HG02981 (cell line): Measurements from ENCODE around the gene SEC14L3.
A peak's percentile ranks its signal among the peaks of the same experiment; 100 is the strongest.

Source experiments
- ATAC-seq: cut with Tn5 transposase; IDR thresholded peaks from one replicate; pipeline ENCODE4 v1.9.1; 2021; ENCODE audit warnings: mild to moderate bottlenecking, moderate library complexity; ENCODE audit not compliant: unreplicated experiment

SEC14L3 gene

DNA sequence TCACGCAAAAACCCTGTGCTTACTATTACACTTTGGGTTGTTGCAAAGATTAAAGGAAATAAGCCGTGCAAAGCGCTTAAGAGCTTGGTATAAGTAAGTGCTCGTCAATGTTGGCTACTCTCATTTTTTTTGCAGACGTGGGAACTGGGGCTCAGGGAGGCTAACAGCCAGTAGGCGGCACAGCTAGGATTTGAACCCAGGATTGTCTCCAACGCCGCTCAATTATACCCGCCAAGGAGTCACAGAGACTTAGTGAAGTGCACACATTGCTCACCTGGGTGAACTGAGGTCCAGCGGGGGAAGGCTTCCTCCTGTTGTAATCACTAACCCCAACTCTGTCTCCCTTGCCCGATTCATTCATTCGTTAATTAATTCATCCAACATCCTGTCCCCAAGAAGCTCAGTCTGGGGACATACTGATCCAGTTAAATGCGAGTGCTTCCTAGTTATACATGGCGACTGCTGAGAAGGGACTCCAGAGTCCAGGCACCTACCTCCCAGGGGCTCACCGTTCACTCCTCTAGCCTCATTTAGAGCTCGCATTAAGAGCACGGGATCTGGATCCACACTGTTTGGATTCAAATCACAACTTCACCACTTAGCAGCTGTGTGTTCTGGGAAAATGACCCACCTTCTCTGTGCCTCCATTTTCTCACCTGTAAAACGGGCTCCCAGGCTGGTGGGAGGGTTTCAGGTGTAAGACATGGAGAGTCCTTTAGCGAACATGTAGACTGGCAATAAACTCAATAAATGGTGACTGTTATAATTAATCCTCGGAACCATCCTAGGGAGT, 47.1 kb downstream of the SEC14L3 start:
- ATAC-seq: no peak

DNA sequence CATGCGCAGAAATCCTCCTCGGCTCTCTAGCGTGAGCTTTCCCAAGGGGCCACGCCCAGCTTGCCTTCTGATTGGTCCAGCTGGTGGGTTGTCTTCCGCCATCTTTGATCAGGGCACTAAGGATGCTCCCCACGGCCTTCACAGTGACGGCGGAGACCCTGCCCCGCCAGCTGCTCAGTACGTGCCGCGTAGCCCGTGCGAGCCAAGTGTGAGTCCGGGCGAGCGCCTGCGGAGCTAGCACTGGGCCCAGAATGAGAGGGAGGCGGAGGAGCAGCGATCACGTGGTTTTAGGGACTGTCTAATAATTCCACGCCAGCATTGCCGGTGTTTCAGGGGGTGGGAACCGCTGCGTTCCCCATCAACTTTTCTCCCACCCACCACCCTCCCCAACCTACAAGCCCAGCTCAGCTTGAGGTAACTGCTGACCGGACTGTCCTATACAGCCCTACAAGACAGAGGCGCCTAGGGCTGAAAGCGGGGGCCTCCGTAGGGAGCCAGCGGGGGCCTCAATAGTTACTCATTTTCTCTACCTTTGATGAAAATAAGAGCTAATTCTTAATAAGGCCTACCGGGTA, 47.8 kb downstream of the SEC14L3 start:
- peak; percentile 85 for ATAC-seq

DNA sequence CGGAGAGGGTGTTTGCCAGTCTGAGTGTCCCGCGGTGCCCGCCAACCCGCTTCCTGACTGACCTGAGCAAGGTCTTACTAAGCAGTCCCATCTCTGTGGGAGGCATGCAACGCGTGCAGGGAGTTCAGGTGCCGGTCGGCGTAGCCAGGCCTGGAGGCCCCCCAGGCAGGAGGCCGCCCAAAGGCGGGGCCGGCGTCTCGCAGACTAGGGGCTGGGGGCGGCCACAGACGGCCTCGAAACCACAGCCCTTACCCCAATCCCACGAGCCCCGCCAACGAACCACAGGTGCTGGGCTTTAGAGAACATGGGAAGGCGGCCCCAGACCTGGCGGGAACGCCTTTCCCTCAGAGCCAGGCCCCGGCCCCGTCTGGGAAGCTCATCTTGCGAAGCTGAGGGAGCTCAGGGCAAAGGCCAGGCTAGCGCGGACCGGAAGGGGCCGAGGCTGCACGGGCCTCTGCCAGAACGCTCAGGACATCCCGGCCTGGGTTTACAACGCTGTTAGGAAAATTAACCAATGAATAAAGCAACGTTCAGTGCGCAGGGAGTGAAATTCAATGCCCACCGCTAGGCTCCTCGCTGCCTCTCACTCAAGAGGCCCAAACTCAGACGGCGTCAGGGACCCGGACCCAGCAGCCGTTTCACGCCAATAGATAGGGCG, 48.4 kb downstream of the SEC14L3 start:
- peak; percentile 22 for ATAC-seq

DNA sequence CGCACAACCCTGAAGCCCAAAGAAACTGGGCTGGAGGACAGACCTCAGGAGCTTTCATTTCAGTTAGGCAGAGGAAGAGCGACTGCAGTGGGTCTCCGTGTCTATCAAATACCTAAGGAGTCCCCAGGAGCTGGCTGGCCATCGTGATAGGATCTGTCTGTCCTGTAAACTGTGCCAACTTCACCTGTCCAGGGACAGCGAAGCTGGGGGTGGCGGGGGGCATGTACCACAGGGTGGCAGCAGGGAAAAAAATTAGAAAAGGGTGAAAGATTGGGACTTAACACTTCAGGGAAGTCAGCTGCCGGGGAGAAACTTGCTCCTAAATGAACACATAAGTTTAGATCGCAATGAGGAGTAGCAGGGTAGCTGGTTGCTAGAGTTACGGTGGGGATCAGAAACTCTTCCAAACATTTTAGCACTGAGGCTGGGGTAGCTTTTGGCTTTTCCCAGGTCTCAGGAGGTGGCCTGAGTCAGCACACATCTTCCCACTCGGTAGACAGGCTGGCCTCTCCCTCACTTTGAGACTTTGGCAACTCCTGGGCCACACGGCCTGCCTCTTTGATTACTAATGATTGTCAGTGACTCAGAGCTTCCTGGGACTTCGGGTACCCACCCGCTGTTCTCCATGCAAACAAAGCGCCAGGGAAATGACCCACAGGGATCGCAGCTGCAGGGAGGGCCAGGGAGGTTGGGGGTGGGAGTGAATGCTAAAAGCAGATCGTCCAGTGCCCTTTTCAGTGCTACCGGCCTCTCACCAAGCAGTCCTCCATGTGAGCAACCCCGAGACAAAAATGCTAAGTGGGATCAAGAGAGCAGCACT, 49.1 kb downstream of the SEC14L3 start:
- no peak for ATAC-seq

DNA sequence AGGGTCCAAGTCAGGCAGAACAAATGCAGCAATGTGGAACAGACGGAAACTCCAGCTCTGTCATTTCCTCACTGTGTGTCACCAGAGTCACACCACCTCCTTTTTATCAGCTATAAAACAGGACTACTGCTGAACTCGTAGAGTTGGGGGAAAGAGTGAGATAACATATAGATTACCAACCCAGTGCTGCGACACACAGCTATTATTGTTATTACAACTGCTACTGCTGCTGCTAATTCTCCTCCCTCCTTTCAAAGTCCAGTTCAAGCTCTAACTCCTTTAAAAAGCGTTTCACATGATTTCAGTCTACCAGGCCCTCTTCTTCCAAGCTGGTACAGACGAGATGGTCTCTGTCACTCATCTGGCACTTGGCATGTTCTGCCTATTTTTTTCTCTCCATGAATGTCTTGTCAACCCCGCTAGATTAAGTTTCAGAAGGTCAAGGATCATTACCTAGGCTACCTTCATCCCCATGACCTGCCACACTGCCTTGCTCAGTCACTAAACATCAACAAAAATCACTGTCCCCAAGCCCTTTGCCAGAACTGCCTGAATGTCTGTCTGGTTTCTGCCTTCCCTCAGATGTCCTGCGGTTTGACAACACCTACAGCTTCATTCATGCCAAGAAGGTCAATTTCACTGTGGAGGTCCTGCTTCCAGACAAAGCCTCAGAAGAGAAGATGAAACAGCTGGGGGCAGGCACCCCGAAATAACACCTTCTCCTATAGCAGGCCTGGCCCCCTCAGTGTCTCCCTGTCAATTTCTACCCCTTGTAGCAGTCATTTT, 49.9 kb downstream of the SEC14L3 start:
- no peak for ATAC-seq

DNA sequence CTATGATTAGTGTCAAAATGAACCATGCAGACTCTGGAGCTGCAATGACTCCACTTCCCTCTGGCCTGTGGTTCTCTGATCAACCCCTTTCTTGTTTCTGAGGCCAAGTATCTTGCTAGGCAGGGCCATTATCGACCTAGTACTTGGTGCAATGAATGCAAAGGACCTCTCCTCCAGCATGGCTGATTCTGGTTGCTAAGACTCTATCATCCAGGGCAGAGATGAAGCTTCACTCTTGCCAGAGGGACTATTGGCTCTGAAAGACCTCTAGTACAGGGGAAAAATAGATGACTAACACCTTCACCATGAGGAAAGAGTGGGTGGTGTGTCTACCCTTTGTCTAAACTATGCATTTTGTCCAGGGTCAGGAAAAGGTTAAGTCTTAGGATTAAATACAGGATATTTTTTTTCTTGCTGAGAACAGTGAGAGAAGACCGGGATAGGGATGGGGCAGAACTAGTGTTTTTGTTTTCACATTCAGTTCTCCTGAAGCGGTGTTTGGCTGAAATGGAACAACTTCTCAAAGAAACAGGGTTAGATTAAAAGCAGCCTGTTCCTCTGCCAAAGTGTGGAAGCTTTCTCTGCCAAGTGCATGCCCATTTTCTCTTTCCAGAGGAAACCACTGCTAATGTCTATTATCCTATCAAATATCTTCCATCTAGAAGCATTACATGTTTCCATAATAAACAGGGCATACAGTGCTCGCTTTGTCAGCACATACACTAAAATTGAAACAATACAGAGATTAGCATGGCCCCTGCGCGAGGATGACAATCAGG, 51.3 kb downstream of the SEC14L3 start:
- no peak for ATAC-seq

DNA sequence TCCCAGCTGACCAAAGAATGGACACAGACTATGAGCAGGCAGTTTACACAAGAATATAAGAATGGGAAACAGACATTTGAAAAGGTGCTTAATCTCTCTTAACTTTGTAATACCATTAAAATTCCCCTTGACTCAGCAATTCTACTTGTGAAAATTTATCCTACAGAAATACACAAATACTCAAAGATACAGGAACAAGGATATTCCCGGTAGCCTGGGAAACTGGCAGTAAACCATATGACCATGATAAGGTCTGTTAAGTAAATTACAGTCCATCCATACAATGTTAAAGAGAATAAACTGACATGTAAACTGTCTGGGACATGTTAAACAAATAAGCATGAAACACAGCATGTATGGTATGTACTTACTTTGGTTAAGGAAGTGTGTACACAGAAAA, 55.0 kb downstream of the SEC14L3 start:
- no peak for ATAC-seq

DNA sequence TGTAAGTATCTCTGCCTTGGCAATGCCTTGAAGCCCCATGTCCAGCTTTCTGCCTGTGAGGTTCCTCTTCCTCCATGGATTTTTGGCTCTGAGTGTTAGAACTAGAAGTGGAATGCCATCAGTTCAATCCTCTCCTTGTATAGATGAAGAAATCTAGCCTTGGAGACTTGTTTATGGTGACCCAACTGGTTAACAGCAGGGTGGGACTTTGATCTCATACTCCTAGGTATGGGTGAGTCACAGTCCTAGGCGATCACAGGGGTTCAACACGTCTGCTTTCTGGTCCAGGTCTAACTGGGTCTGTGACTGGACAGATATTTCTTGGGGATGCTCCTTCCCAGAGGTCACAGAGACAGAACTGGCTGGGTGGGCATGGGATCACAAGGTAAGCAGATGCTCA, 55.4 kb downstream of the SEC14L3 start:
- no peak for ATAC-seq

DNA sequence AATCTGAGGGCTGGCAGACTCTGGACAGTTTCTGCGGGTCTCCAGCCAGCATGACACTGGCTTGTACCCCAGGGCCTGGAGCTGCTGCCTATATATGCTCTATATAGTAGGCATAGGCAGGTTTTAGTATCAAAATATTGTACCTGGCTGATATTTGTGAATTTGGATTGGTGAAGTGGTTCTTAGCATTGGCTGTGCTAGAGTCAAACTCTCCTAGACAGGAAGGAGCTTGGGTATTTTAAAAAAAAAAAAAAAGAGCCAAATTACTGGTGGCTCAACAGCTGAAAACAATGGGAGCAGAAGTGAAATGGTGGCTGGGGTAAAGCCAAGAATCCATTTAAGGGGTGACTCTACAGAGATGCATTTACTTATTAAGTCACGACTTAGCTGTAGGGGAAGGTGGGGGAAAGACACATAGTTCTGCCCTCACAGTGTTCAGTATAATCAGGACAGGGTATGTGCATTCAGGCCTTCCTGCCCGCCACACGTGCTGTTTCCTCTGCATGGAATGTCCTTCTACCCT, 57.2 kb downstream of the SEC14L3 start:
- no peak for ATAC-seq

DNA sequence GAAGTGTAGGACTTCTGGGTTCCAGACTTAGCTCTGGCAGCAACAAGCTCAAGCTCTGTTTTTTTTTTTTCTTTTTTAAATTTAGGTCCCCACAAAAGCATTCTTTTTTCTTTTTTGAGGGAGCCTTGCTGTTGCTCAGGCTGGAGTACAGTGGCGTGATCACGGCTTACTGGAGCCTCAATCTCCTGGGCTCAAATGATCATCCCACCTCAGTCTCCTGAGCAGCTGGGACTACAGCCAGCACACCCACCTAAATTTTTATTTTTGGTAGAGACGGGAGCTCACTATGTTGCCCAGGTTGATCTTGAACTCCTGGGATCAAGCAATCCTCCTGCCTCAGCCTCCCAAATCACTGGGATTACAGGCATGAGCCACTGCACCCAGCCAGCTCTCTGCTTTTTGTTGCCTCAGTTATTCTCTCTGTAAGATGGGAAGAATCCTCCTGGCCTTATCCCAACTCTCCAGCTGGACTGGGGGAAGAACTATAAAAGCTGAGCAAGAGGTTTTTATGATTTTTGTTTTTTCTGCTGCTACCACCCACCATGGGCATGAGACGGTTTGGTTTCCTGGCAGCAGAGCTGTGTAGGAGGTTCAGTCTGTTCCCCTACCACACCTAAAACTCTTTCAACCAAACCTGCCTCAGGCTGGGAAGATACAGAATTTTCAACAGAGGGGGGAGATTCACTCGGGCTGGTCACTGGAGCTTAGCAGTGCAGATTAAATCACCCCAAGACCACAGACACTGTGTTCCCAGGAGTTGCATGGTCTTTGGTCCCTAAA, 57.9 kb downstream of the SEC14L3 start:
- no peak for ATAC-seq

DNA sequence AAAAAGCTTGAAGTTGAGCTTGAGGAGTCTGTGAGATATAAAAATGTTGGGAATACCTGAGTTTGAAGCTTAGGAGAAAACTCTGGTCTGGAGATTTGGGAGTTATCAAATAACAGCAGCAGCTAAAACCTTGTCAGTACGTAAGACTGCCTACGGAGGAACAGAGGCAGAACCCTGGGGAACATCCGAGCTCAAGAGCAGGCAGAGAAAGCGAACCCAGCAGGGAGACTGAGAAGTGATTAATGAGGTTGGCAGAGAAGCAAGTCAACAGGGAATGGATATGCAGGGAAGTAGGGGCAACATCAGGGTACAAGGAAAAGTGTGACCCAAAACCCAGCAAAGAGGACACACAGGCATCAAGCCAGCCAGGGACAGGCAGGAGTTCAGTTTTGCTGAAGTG, 58.8 kb downstream of the SEC14L3 start:
- ATAC-seq: no peak

DNA sequence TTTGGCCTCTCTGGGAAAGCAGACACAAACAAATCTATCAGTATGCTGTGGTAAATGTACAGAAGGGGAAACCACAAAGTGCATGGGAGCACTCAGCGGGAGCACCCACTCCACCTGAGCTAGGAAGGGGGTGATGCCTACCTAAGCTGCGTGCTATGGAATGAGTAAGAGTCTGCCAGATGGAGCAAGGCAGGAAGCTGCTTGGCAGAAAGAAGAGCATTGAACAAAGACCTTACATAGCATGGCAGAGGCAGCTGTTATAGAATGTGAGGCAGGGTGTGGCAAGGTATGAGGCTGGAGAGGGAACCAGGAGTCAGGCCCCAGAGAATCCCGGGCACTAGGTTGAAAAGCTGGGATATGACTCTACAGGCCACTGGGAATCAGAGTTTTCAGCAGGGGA, 60.0 kb downstream of the SEC14L3 start:
- no peak for ATAC-seq
